ENCODE measurements around the gene KERA. TPM values are rescaled to one million over a fixed set of nuclear protein-coding genes. Genes with fewer than 3 reads are reported as not detected.

Gene KERA
- total RNA-seq, 1 experiment from 2014 or later = not detected

GRCh38 chr12:91055976-91056375, 1.8 kb downstream of the KERA start:
- H3K36me3 Mint-ChIP-seq (ENCODE audit: insufficient read depth in 1 of 3, low read depth in 3 of 3) = no peaks in the 10 kb centered on the region
- H3K27ac Mint-ChIP-seq = no peak overlapping the region
- DNase-seq = no peak
- no peaks in the 10 kb centered on the region for H3K4me1 Mint-ChIP-seq
- Histone ChIP-seq H2BK5ac (ENCODE audit: insufficient read length, low read length) (no peak overlapping the region), H3T11ph (ENCODE audit: low read length) (no peak overlapping the region), H2AK5ac (ENCODE audit: insufficient read length, low read length) (no peak overlapping the region), H3K14ac (ENCODE audit: insufficient read depth, low read length) (no peak overlapping the region), H2BK12ac (ENCODE audit: insufficient read length, low read depth, low read length) (no peak overlapping the region), H2BK120ac (ENCODE audit: low read depth, low read length, poor library complexity, severe bottlenecking) (no peak overlapping the region), H2AFZ (ENCODE audit: low read length) (no peak overlapping the region), H3K27ac (ENCODE audit: insufficient read length, low read depth, low read length) (no peak overlapping the region), H3K4me1 (ENCODE audit: insufficient read depth, low read length) (no peaks in the 10 kb centered on the region), H3K79me2 (ENCODE audit: insufficient read depth, low read length) (no peaks in the 10 kb centered on the region), H3K56ac (ENCODE audit: insufficient read length, low read depth, low read length) (no peak overlapping the region), H3K23me2 (ENCODE audit: insufficient read length, low read depth, low read length, poor library complexity, severe bottlenecking) (no peaks in the 10 kb centered on the region), H3K18ac (ENCODE audit: insufficient read length, low read depth, low read length) (no peak overlapping the region), H4K8ac (replicated peaks; ENCODE audit: insufficient read length, low read depth, low read length) (no peak overlapping the region), H3K9ac (ENCODE audit: extremely low read depth, insufficient read length, low read length) (no peak overlapping the region), H3K27me3 (ENCODE audit: insufficient read depth, low read length) (no peaks in the 10 kb centered on the region), H3K79me1 (ENCODE audit: insufficient read depth, low read depth, low read length, poor library complexity, severe bottlenecking) (no peaks in the 10 kb centered on the region), H3K4me2 (ENCODE audit: insufficient read depth, insufficient read length, low read length) (no peak overlapping the region), H3K9me3 (ENCODE audit: control insufficient read depth, low read depth, low read length) (no peaks in the 10 kb centered on the region), H2BK15ac (ENCODE audit: low read depth, low read length) (no peak overlapping the region), H4K20me1 (ENCODE audit: control insufficient read depth, insufficient read depth, insufficient read length) (no peaks in the 10 kb centered on the region), H4K5ac (ENCODE audit: insufficient read length, low read depth, low read length) (no peak overlapping the region), H3K23ac (ENCODE audit: insufficient read length, low read depth, low read length) (no peak overlapping the region), H2BK20ac (ENCODE audit: low read depth, low read length, poor library complexity, severe bottlenecking) (no peak overlapping the region), H4K91ac (ENCODE audit: insufficient read length, low read depth, low read length) (no peak overlapping the region), H3K4ac (ENCODE audit: low read depth, low read length) (no peak overlapping the region)
- TF ChIP-seq CTCF (conservative IDR thresholded peaks at IDR 0.05) = no peak
- H3K27me3 Mint-ChIP-seq (ENCODE audit: low read depth) = no peaks in the 10 kb centered on the region
- no CpG with 5 or more reads among the region's 1 CpG for WGBS (ENCODE audit: extremely low coverage, insufficient read length, low lambda C conversion rate)
- no peaks in the 10 kb centered on the region for H3K9me3 Mint-ChIP-seq
- H3K4me3 Mint-ChIP-seq = no peak overlapping the region

Data from H9 (cell line).